ENCODE measurements around the gene INAFM2. TPM values are rescaled to one million over a fixed set of nuclear protein-coding genes. Genes with fewer than 3 reads are reported as not detected.

INAFM2 gene
- total and polyA plus RNA-seq, 2 donors (not counting 3 experiments of a cell fraction or from before 2014, with no cell fraction given), result 10.4 to 24.1 TPM

- H3K36me3 ChIP-seq (ENCODE audit: control insufficient read depth in 2 of 2, extremely low read depth in 1 of 2, insufficient read depth in 2 of 2, low read length in 2 of 2), result peaks cover 0 to 3% of the 10 kb centered on the region in 2 experiments
- FAIRE-seq (no peak), DNase-seq (ENCODE audit: low read depth, low spot score) (no peak)
- H3K9me1 ChIP-seq (replicated peaks; ENCODE audit: control insufficient read depth, extremely low read depth, insufficient read depth, low read length), result no peaks in the 10 kb centered on the region
- H3K4me3 ChIP-seq (replicated peaks in 1 of 3; ENCODE audit: insufficient read depth in 1 of 3, low read depth in 1 of 3, low read length in 3 of 3), result no peak overlapping the region
- H3K79me2 ChIP-seq (ENCODE audit: control insufficient read depth, insufficient read depth, low read length), result peaks cover 2% of the 10 kb centered on the region
- H3K27ac ChIP-seq (ENCODE audit: insufficient read depth, low read depth, low read length), result no peak overlapping the region
- dilution Hi-C loops (cut with MboI; ENCODE audit: extremely low pct_ligation_motif_present, low sequenced_read_pairs), result no loop called here
- H3K9ac ChIP-seq (replicated peaks; ENCODE audit: extremely low read depth, insufficient read depth, low read length), result no peak overlapping the region
- TF ChIP-seq JUN (IDR thresholded peaks at IDR 0.05; ENCODE audit: borderline replicate concordance, insufficient read depth, insufficient read length, low read depth), result no peak
- no peak for TF ChIP-seq MYC (IDR thresholded peaks at IDR 0.05; ENCODE audit: low read depth, low read length)
- no peak for TF ChIP-seq FOS (IDR thresholded peaks at IDR 0.05; ENCODE audit: borderline replicate concordance, insufficient read depth, low read length)
- TF ChIP-seq, protein P1, sequence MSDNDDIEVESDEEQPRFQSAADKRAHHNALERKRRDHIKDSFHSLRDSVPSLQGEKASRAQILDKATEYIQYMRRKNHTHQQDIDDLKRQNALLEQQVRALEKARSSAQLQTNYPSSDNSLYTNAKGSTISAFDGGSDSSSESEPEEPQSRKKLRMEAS (IDR thresholded peaks at IDR 0.05; ENCODE audit: insufficient read depth, insufficient read length), result no peak
- TF ChIP-seq POLR2A (IDR thresholded peaks at IDR 0.05; ENCODE audit: low read depth, low read length), result no peak
- BruUV-seq (replicated peaks), result no TSS peak
- no peaks in the 10 kb centered on the region for H4K20me1 ChIP-seq (replicated peaks; ENCODE audit: control insufficient read depth, extremely low read depth, insufficient read depth, low read length)
- no peaks in the 10 kb centered on the region for H3K27me3 ChIP-seq (ENCODE audit: control insufficient read depth in 2 of 2, insufficient read depth in 2 of 2, low read length in 2 of 2)
- no peak overlapping the region for H3K4me2 ChIP-seq (ENCODE audit: insufficient read depth, low read length)
- no peaks in the 10 kb centered on the region for H3K9me3 ChIP-seq (replicated peaks; ENCODE audit: control insufficient read depth, insufficient read depth, low read length)
- H3K4me1 ChIP-seq (ENCODE audit: control insufficient read depth, extremely low read depth, insufficient read depth, low read length), result peaks cover 61% of the 10 kb centered on the region
- intact Hi-C loops (cut with micrococcal nuclease), result no loop called here
- H2AFZ ChIP-seq (ENCODE audit: low read depth, low read length), result no peak overlapping the region
- POLR2A ChIA-PET, result no interaction called here
- CTCF ChIA-PET, result no interaction called here
Measured at GRCh38 chr15:40330368-40330836, 6.9 kb downstream of the INAFM2 start.

GRCh38 chr15:40331026-40331425 lies 7.5 kb downstream of the INAFM2 start:
- TF ChIP-seq, protein P2, sequence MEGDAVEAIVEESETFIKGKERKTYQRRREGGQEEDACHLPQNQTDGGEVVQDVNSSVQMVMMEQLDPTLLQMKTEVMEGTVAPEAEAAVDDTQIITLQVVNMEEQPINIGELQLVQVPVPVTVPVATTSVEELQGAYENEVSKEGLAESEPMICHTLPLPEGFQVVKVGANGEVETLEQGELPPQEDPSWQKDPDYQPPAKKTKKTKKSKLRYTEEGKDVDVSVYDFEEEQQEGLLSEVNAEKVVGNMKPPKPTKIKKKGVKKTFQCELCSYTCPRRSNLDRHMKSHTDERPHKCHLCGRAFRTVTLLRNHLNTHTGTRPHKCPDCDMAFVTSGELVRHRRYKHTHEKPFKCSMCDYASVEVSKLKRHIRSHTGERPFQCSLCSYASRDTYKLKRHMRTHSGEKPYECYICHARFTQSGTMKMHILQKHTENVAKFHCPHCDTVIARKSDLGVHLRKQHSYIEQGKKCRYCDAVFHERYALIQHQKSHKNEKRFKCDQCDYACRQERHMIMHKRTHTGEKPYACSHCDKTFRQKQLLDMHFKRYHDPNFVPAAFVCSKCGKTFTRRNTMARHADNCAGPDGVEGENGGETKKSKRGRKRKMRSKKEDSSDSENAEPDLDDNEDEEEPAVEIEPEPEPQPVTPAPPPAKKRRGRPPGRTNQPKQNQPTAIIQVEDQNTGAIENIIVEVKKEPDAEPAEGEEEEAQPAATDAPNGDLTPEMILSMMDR (IDR thresholded peaks at IDR 0.05; ENCODE audit: extremely low read depth in 1 of 2, insufficient read depth in 1 of 2, low read depth in 1 of 2, low read length in 2 of 2), result no peak
- peak; percentile 11 for TF ChIP-seq POLR2AphosphoS5 (IDR thresholded peaks at IDR 0.05; ENCODE audit: insufficient read depth, low read depth, low read length)
- ChIA-PET POLR2A (no interaction called here), CTCF (interaction anchor here (1.2 to 2.2 kb wide), 2 partner anchors 9 kb away, joined by 3 to 11 read pairs; no protein-coding TSS in a partner anchor)
- Histone ChIP-seq H3K27me3 (ENCODE audit: control insufficient read depth in 2 of 2, insufficient read depth in 2 of 2, low read length in 2 of 2) (no peaks in the 10 kb centered on the region), H4K20me1 (replicated peaks; ENCODE audit: control insufficient read depth, extremely low read depth, insufficient read depth, low read length) (no peaks in the 10 kb centered on the region), H2AFZ (ENCODE audit: low read depth, low read length) (no peak overlapping the region), H3K9me1 (replicated peaks; ENCODE audit: control insufficient read depth, extremely low read depth, insufficient read depth, low read length) (no peaks in the 10 kb centered on the region), H3K79me2 (ENCODE audit: control insufficient read depth, insufficient read depth, low read length) (peaks cover 2% of the 10 kb centered on the region), H3K4me3 (replicated peaks in 1 of 3; ENCODE audit: insufficient read depth in 1 of 3, low read depth in 1 of 3, low read length in 3 of 3) (no peak overlapping the region), H3K9ac (replicated peaks; ENCODE audit: extremely low read depth, insufficient read depth, low read length) (no peak overlapping the region), H3K9me3 (replicated peaks; ENCODE audit: control insufficient read depth, insufficient read depth, low read length) (no peaks in the 10 kb centered on the region), H3K27ac (ENCODE audit: insufficient read depth, low read depth, low read length) (no peak overlapping the region), H3K4me1 (ENCODE audit: control insufficient read depth, extremely low read depth, insufficient read depth, low read length) (peaks cover 55% of the 10 kb centered on the region), H3K36me3 (ENCODE audit: control insufficient read depth in 2 of 2, extremely low read depth in 1 of 2, insufficient read depth in 2 of 2, low read length in 2 of 2) (peaks cover 0 to 4% of the 10 kb centered on the region in 2 experiments), H3K4me2 (ENCODE audit: insufficient read depth, low read length) (no peak overlapping the region)
- FAIRE-seq, result no peak
- BruUV-seq (replicated peaks), result no TSS peak
- dilution Hi-C loops (cut with MboI; ENCODE audit: extremely low pct_ligation_motif_present, low sequenced_read_pairs) (no loop called here), intact Hi-C loops (cut with micrococcal nuclease) (no loop called here)
- no peak for DNase-seq (ENCODE audit: low read depth, low spot score)
